D341Med (cell line): ENCODE data around the gene KDM2A.
"Not testable (repeated sequence)": the region's sequence is repeated elsewhere in the genome, so short reads cannot be mapped to it uniquely, and the experiment has no call there.

Source experiments
- DNase-seq: peaks from one replicate; pipeline ENCODE4 v3.0.0; 2012; ENCODE audit warnings: low spot score

Gene KDM2A

GRCh38 chr11:67118181-67118766 lies 789 bp upstream of the KDM2A start:
- DNase-seq, result peak; percentile 48

DNA sequence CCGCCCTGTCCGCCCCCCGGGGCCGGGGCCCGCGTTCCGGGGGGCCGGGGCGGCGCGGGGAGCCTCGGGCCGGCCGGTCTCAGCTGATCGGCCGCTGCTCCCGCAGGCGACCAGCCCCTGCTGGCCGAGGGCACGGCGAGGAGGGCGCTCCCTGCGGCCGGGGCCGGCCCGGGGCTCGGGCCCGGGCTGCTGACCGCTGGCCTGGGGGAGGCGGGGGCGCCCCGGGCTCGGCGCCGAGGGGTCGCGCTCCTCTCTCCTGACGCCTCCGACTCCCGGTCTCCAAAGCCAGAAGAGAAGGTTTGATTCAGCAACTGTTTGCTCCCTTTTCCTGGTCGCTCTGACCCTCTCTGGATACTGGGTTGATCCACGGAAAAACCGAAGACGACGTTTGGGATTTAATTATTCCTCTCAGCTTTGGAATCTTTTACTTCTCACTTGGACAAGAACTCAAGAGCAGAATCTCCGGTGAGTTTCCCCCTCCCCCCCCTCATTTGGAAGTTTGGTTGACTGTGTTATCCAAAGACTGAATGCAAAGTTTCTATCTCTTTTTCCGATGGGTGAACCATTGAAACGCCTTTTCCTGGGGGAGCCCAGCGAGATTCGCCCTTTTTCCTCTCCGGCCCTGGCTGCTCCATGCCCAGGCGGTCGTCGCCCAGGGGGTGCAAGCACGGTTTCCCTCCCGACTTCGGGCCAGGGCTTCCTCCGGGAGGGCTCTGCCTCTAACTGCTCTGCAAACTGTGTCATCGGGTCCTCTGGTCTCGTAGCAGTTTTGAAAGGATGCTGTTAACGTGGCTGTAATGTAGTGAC lies 725 bp downstream of the KDM2A start:
- DNase-seq, result peak; percentile 69

DNA sequence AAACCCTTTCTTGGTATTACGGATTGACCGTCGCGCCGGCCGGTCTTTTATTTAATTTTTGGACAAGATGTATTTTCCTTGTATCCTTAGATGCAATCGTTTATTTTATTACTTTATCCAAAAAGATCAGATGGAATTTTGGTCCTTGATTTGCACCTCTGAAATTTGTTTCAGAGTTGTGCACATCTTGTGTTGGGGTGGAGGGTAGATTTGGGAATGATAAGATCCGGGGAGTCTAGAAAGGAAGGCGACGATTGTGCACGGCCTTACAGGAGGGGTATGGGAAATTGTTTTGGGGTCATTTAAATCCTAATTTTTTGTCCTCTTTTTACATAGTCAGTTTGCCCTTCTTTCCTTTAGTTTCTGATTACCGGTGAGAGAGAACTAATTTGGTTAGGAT lies 1.4 kb downstream of the KDM2A start:
- DNase-seq, result no peak

- DNase-seq, result no peak
Observed at GRCh38 chr11:67120881-67121710, 2.0 kb downstream of the KDM2A start.

DNA sequence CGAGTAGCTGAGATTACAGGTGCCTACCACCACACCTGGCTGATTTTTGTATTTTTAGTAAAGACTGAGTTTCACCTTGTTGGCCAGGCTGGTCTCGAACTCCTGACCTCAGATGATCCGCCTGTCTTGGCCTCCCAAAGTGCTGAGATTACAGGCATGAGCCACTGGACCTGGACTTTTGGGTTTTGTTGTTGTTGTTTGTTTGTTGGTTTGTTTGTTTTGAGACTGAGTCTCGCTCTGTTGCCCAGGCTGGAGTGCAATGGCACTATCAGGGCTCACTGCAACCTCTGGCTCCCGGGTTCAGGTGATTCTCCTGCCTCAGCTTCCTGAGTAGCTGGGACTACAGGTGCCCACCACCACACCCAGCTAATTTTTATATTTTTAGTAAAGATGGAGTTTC lies 4.7 kb downstream of the KDM2A start:
- DNase-seq, result not testable (repeated sequence)

DNA sequence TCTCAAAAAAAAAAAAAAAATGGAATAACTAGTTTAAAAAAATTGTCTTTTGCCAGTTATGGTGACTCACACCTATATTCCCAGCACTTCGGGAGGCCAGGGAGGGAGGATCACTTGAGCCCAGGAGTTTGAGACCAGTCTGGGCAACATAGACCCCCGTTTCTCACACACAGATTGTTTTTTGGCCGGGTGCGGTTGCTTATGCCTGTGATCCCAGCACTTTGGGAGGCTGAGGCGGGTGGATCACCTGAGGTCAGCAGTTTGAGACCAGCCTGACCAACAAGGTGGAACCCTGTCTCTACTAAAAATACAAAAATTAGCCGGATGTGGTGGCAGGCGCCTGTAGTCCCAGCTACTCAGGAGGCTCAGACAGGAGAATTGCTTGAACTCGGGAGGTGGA lies 7.2 kb downstream of the KDM2A start:
- DNase-seq, result not testable (repeated sequence)

- no peak for DNase-seq
Observed at GRCh38 chr11:67126986-67127385, 7.9 kb downstream of the KDM2A start.

DNA sequence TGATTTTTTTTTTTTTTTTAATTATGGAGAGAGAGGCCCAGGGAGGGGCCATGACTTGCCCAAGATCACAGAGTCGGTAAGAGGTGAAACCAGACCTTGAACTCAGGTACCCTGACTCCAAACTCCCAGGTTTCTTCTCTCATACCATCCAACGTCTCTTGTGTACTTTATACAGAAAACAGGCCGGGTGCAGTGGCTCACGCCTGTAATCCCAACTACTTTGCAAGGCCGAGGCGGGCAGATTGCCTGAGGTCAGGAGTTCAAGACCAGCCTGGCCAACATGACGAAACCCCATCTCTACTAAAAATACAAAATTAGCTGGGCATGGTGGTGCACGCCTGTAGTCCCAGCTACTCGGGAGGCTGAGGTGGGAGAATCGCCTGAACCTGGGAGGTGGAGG lies 11.8 kb downstream of the KDM2A start:
- DNase-seq, result not testable (repeated sequence)

GRCh38 chr11:67136156-67136555 lies 17.1 kb downstream of the KDM2A start:
- DNase-seq, result no peak

DNA sequence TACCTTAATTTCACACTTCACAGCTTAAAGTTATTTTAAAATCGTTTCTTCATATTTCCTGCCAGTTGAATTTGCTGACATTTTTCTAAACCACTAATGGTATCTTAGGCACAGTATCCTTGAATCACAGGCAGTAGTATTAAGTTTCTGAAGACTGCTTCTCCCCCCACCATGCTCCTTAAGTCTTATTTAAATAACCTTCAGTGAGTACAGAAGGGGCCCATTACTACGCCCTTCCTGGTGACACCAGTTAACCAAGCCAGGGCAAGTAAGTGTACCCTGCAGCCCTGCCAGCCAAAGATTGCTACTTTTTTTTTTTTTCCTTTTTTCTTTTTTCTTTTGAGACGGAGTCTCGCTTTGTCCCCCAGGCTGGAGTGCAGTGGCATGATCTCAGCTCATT lies 19.9 kb downstream of the KDM2A start:
- no peak for DNase-seq

- DNase-seq, result no peak
Observed at GRCh38 chr11:67146516-67147226, 27.6 kb downstream of the KDM2A start.

- no peak for DNase-seq
Observed at GRCh38 chr11:67153971-67154370, 34.9 kb downstream of the KDM2A start.

GRCh38 chr11:67154726-67155125 lies 35.7 kb downstream of the KDM2A start:
- DNase-seq, result no peak

DNA sequence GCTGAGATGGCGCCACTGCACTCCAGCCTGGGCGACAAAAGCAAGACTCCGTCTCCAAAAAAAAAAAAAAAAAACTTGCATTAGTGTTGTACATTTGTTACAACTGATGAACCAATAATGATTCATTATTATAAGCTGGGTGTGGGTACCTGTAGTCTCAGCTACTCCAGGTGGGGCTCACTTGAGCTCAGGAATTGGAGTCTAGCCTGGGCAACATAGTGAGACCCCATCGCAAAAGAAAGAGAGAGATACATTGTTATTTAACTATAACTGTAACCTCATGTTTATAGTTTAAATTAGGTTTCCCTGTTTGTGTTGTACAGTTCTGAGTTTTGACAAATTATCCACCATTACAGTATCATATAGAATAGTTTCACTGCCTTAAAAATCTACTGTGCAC lies 38.6 kb downstream of the KDM2A start:
- DNase-seq, result no peak

- no peak for DNase-seq
Observed at GRCh38 chr11:67158221-67158620, 39.2 kb downstream of the KDM2A start.

DNA sequence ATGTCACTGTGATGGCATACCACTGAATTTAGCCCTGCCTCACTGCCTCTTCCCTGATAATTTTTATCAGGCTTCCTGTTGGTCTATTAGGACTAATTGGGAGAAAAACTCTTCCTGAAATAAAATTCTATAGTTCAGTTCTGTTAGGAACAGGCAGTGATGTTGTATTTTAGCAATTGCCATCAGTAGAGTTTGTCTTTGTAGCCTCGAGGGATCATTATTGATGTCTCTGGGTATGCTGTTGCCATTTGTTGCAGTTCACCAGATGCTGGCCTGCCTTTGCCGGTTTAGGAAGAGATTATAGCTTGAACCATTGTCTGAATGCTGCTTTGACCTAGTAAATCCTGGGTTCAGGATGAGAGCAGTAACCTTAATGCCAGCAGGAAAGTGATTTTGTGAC lies 41.0 kb downstream of the KDM2A start:
- DNase-seq, result peak; percentile 38

DNA sequence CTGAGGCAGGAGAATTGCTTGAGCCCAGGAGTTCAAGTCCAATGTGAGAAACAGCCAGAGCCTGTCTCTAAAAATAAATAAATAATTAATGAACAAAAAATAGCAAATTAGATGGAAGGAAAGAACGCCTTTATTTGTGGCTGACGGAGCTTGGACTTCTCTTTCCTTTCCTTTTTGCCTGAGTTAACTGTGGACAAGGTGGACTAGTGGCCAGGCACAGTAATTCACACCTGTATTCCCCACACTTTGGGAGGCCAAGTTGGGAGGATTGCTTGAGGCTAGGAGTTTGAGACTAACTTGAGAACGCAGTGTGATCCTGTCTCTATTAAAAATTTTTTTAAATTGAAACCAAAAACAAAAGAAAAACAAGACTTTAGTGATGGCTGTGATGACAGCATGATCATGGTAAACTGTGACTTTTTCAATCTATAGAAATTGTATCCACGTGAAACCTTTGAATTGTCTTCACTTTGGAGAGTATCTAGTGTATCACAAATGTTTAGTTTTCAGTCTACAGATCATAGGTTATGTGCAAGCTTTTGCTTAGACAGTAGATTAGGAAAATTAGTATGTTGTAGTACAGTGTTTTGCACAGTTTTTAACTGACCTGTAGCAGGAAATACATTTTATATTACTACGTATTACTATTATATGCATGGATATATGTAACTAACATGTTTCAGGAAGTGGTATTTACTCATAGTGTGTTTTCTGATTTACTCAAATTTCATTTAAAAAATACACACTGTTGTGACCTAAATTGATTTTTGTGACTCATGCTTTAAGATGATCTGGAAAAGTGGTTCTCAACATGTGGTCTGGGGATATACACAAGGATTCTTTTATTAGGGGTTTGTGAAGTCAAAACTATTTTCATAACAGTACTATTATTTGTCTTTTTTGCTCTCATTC lies 42.1 kb downstream of the KDM2A start:
- DNase-seq, result no peak

- no peak for DNase-seq
Observed at GRCh38 chr11:67163006-67163405, 43.9 kb downstream of the KDM2A start.

- DNase-seq, result no peak
Observed at GRCh38 chr11:67165623-67166022, 46.6 kb downstream of the KDM2A start.

DNA sequence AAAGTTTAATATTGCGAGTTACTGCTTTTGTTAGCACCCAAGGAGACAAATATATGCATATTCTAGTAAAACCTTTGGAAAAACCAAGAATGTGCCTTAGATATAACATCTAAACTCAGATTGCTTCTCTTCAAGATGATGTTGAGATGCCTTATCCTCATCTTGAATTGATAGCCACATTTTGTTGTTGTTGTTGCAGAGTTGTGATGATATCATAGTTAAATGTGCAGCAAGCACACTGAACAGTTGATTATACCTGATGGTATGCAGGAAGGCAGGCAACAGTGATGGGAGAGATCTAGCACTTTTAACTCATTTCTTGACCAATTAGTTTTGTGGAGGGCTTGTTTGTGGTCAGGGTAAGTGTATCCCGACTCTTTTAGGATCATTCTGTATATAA lies 48.0 kb downstream of the KDM2A start:
- no peak for DNase-seq

GRCh38 chr11:67167719-67168118 lies 48.7 kb downstream of the KDM2A start:
- DNase-seq, result no peak
